ENCODE measurements around the gene PEX3. TPM values are rescaled to one million over a fixed set of nuclear protein-coding genes. Genes with fewer than 3 reads are reported as not detected.

The PEX3 gene
- total RNA-seq, 2 experiments from 2014 or later = 27.9 to 30.9 TPM

DNA sequence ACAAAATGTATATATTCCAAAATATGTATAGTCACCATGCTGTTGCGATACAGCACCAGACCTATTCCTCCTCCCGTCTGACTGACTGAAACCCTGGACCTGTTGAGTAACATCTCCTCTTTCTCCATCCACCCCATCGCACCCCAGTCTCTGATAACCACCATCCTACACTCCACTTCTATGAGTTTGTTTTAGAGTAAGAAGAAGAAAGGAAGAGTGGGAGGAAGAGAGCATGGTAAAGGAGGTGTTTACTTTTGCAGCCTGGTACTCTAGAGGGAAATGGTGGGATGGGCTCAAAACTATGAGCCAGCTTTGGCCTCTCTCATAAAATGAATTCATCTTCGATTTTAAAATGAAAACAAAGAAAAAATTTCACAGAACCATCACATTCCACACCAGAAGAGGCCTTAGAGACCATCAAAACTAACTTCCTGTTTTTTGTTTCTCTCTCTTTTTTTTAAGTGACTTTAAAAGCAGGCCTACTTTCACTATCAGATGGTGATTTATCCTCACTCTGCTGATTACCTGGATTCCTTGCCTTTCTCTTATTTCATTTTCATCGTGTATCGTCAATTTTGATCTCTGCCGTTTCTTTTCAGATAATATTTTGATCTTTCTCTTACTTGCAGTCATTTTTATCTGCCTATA, 77.7 kb downstream of the PEX3 start:
- CTCF ChIA-PET = interaction anchor here (1.0 kb wide), 2 partner anchors 16 to 17 kb away, joined by 4 read pairs; partner anchors contain the start of gene FUCA2
- POLR2A ChIA-PET = no interaction called here

DNA sequence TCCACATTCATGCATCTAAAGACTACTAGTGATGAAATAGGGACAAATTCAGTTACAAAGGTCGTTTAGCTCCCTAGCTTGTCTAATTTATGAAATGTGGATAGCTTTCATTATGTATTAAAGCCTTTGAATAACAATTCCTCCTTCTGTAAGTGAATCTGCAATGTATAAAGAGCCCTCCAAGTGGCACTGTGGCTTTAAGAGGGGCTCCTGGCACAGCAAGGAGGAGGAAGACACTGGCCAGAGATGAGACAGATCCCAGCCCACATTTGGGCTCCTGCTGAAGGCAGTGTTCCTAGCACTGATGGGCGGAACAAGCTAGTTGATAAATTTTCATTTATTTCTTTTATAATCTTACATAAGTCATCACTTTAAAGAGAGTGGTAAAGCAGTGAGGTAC, 78.5 kb downstream of the PEX3 start:
- ChIA-PET POLR2A (no interaction called here), CTCF (interaction anchor here (1.0 kb wide), 2 partner anchors 17 to 18 kb away, joined by 4 read pairs; partner anchors contain the start of gene FUCA2)

DNA sequence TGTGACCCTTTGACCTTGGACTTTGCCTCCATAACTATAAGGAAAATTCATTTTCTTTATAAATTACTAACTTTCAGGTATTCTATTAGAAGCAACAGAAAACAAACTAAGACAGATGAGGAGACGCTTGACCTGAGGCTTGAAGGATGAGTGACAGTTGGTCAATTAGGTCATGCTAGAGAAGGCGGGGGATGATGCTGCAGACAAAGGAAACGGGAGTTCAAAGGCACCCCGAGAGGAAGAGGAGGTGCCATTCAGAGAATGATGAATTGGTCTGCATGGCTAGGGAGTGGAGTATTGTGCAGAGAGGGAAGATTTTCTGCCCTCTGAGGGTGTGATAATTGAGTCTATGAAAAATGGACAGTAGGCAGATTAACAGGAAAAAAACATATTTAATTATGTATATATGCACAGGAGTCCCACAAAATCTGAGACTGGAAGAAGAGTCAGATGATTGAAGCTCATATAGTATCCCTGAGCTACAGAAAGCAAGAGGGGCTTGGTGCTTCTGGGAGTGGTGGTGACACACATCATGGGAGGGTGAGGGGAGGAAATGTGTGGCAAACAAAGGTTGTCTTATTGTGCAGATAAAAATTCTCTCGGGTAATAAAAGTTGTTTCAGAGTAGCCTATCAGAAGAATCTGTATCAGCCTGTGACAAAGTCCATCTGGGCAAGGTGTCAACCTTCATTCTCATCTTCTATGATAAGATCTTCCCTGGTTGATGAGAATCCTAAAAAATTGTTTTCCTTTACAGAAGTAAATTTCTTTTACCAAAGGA, 81.3 kb downstream of the PEX3 start:
- CTCF ChIA-PET = no interaction called here
- POLR2A ChIA-PET = no interaction called here

DNA sequence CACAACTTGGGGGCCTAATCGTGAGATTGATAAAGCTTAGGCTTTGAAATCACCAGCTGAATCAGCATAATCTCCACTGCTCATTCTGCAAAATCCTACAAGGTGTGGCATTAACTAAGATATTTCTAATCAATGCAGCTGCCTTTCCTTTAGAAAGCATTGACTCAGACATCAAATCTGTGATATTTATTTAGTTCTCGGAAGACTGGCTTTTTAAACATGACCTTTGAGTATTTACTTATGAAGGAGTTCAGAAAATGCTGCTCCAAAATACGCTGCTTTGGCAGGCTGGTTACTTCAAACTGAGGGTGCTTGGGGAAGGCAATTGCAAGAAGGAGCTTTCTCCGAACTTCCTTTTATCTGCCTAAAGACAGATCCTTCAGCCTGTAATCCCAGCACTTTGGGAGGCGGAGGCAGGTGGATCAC, 84.6 kb downstream of the PEX3 start:
- POLR2A ChIA-PET = no interaction called here
- CTCF ChIA-PET = interaction anchor here (1.2 kb wide), 1 partner anchor 272 kb away, joined by 3 read pairs; no protein-coding TSS in a partner anchor

DNA sequence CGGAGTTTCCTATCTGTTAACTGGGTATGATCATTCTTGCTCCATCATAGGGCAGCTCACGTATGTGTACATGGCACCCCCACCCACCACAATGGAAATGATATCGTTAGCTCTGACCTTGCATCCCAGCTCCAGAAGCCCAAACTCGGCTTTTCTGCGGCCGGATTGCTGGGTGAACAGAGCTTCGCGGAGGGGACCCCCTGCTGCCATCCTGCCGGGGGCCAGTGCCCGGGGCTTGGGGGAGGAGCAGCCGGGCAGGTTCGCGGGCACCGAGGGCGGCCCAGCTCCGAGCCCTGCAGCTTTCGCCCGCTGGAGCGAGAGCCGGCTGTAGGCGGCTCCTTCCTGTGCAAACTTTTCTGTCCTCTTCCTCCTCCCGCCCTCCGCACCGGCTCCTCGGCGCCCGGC, 85.9 kb downstream of the PEX3 start:
- CTCF ChIA-PET = interaction anchor here (1.2 kb wide), 1 partner anchor 270 kb away, joined by 3 read pairs; no protein-coding TSS in a partner anchor
- POLR2A ChIA-PET = no interaction called here

DNA sequence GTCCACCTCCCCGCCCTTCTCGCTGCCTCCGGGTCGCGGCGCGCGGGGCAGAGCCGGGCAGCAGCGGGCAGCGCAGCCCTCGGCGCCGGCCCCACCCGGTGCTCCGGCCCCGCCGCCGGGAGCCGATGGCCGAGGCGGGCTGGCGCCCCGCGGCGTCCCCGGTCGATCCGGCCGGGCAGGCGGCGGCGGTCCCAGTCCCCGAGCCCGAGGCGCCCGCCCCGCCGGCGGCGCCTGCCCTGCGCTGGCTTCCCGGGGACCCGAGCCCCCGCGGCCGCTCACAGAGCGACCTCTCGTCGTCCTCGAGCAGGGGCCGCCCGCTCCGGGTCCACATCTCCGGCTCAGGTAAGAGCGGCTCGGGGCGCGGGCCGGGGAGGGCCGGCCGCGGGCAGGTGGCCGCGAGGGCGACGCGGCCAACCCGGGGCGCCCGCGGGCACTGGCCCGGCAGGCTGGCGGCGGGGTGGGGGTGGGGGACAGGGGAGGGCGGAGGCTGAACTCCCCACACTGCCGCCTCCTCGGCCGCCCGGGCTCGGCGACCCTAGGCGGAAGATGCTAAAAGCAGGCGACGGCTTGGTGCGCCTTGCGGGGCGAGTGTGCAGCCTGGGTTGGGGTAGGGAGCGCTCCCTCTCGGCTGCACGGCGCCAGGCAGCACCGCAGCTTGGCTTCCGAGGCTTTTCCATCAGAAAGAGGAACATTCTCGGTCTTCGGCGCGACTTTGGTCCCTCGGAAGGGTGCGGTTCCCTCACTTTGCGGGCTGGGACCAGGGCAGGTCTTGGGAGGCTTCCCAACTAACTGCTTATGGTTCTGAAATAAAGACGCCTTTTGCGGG, 86.5 kb downstream of the PEX3 start:
- CTCF ChIA-PET = no interaction called here

DNA sequence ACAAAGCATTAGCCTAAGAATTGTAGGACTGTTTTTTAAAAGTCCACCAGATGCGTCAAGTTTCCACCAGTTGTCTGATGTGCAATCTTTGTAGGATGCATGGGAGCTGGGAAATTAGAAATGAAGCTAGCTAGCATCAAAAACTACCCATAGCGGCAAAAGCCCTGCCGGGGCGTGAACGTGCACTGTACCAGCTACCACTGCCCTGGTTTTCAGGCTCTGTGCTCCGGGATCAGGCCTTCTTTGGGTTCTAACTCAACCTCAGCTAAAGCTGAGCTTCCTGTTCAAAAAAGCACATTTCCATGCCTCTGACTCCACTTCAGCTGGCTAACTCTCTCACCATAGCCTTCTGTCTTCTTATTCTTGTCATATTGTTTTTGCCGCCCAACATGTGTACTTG, 87.8 kb downstream of the PEX3 start:
- ChIA-PET POLR2A (interaction anchor here (0.8 to 1.3 kb wide), 2 partner anchors 97 to 305 kb away, joined by 3 read pairs; partner anchors contain the start of gene LTV1), CTCF (interaction anchor here (0.8 kb wide), 1 partner anchor 25 kb away, joined by 3 read pairs; no protein-coding TSS in a partner anchor)

More for the DNA sequence above, 86.5 kb downstream of the PEX3 start:
- POLR2A ChIA-PET = no interaction called here

DNA sequence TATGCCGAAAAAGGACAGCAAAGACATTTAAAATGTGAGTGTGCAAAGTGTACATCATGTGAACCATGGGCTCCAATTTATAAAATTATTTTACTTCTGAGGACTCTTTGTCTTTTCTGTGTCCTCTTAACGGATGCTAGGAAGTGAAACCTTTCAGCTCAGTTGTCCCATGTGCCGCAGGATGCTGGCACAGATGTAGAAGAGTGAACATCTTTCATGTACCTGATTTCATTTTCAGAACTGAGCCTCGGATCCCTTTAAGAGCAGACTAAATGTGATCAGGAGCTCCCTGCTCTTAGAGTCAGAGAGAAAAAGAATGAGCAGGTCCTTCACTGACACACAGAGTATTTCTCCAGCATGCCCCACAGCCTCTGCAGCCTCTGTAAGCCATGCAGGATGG, 88.5 kb downstream of the PEX3 start:
- POLR2A ChIA-PET = no interaction called here
- CTCF ChIA-PET = no interaction called here

DNA sequence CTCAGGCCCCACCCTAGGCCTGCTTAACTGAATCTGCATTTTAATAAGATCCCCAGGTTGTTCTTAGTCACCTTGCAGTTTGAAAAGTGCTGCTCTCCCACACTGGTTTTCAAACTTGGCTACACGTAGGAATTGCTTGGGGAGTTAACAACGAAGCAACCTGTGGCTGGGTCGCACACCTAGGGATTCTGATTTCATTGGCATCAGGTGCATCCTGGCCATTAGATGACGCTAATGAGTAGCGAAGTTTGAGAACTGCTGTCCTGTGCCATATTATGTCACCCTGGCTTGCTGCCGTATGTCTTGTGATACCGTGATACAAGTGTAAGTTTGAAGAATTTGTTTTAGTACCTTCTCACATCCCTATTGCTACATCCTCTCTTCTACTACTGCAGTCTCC, 89.1 kb downstream of the PEX3 start:
- POLR2A ChIA-PET = no interaction called here
- CTCF ChIA-PET = no interaction called here

DNA sequence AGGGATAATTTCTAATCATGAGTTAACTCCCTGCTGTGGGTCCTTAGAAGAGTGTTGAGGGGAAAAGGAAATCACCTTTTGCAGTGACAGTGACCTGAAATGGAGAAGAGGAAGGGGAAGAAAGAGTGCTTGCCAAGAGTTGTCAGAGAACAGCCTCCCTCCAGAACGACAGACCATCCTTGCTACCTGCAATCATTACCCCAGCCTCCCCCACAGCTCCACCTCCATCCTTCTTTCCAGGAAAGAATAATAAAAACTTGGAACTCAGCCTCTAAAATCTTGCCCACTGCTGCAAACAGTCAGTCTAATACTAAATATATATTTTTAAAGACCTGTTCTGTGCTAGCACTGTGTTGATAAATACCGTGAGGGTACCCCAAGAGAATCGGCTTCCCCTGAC, 89.6 kb downstream of the PEX3 start:
- ChIA-PET CTCF (no interaction called here), POLR2A (no interaction called here)

Other genes starting within 250 kb of the PEX3 start
- gene ADAT2, start 110 bp upstream of the PEX3 start, total RNA-seq = 10 to 100 TPM; 26.7 to 27.5 TPM
- 10 to 100 TPM; 12.3 to 13.4 TPM for gene FUCA2, start 60.9 kb downstream of the PEX3 start, total RNA-seq
- gene PHACTR2, start 227.2 kb downstream of the PEX3 start, total RNA-seq = 10 to 100 TPM; 24.2 to 26.2 TPM